HuH-7.5 (cell line): ENCODE measurements around the gene FGF9.

Experiments
- DNase-seq: peaks from one replicate; pipeline ENCODE4 v3.0.0; 2011; ENCODE audit warnings: low spot score

The FGF9 gene

DNA sequence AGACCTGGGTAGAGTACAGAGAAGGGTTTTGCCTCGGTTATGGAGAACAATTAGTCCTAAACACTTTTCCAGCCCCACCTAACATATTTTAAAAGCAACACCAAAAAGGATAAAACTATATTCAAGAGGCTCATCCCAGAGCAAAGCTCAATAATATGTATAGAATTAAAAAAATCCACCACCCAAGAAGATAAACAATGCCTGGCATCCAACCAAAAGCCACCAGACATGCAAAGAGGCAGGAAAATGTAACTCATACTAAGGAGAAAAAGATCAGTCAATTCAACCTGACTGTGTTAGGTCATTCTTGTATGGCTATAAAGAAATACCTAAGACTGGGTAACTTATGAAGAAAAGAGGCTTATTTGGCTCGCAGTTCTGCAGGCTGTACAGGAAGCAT, 39.3 kb downstream of the FGF9 start:
- DNase-seq: no peak

DNA sequence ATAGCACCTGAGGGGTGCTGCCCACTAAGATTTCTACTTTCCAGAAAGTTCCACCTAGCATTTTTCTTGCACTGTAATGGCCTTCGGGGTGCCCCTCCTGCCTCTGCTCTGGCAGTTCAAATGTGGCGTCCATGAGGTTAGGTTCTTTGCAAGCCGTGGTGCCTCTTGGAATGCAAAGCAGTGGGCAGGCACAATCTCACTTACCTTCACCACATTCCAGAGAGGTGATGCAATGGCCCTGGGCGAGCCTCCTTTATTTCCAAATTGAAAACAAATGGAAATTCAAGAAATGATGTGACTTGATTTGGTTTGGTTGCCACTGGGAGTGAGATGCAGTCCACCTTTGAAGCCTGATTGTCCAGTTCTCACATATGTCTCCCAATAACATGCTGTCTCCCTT, 46.9 kb downstream of the FGF9 start:
- DNase-seq: no peak

DNA sequence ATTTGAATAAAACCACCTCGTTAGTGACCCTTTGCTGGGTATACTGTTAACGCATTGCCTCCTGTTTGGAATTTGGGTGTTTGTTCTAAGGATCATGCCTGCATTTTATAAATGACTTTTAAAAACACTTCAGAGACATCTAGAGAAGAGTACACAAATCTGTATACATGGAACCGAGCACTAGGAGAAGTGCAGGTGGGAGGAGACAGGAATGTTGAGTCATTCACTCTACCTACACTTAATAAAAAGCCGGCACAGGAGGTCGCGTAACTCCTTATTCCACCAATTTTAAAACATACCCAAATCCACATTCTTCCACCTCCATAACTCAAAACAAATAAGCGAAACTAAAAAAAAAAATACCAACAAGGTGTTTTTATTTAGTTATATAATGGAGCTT, 48.6 kb downstream of the FGF9 start:
- no peak for DNase-seq

DNA sequence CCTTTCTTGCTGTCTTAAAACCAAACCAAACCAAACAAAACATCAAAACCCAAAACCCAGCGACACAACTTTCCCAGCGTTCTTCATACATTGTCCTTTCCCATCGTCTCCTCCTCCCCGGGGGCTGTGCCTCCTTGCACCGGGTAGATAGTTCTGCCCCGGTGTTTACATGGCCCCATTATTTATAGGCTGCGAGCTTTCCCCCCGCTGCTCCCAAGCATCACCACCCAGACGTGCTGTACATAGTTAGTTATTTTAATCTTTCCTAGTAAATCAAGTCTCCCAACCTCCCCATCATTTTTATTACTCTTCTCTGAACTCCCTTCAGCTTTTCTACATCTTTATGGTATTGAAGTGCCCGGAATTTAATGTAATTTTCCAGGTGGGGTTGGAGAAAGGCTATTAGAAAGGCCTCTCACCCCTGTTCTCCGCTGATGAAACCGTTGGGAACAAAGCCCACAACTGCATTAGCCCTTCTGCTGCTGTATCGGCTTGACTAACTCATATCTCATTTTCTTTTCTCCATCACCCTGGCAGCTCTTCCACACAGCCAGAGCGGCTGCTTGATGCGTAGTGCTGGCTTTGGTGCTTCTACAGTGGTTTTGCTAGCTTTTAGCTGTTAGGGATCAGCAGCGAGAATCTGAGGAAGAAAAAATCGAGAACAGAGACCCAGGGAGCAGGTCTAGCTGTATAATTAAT, 53.1 kb downstream of the FGF9 start:
- no peak for DNase-seq

DNA sequence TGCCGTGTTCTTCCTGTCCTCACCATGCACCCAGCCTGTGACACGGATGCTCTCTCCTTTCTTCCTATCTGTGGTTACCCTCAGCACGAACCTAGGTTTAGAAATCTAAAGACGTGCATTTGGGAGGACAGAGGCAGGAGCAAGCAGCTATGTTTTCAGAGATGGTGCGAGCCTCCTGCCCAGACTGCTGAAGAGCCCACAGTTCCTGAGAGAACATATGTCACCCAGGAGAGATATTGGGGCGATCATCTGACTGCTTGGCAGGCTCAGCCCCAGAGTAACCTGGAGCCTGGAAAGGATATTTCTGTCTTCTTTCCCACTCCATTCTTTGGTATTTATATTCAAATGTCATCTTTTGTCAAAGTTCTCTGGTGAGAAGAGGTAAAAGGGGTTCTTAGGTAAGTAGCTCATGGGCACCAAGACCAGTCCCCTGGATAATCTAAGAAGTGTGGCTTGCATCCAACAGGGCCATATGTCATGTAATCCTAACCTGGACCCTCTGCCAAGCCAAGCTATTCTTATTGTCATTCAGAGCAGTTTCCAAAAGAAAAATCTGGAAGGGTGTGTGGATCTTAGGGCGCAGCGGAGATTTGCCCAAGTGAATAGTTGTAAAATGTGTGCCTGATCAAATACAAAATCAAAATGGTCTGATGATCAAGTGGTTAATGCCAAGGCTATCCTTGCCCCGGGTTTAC, 59.5 kb downstream of the FGF9 start:
- DNase-seq: no peak

DNA sequence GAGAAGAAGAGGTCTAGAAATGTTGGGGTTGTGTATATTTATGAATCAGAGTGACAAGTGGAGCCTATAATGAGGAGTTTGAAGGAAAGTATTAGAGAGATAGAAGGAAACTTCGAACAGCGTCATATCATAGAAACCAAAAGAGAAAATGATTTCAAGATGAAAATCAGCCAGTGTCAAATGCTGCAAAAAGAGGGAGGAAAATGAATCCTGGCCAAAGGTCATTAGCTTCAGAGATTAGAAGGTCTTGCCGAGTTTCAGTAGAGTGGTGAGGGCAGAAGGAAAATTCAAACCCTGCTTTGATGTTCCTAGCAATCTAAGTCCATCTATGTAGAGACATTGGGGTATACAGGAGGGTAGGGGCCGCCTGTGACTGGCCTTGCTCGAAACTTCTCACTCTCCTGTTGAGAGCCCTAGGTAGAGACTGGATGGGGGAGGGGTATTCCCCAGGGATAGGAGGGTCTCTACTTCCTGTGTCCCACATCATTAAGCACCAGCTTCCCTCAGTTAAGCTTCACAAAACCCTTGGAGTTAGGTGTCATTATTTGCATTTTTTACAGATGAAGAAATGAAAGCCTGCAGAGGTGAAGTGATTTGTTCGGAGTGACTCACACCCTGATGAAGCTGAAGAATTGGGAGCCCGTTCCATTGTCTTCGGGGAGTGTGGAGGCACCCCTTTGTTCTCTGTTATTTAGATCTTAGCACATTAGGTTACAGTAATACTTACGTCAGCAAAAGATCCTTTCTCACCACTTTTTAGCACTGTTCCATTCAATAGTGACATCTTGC, 62.8 kb downstream of the FGF9 start:
- DNase-seq: no peak

DNA sequence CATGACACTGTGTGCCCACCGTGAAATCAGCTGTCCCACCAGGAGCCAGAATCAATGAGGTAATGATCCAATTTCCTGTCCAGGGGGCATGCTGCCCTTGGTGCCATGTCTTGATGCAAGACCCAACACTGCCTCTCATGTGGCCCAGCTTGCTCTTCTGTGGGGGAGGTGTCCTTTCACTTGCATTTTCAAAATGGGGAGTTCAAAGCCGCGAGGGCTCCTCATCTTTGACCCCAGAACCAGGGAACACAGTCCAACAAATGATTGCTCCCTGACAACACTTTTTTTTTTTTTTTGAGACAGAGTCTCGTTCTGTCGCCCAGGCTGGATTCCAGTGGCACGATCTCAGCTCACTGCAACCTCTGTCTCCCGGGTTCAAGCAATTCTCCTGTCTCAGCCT, 64.1 kb downstream of the FGF9 start:
- no peak for DNase-seq

DNA sequence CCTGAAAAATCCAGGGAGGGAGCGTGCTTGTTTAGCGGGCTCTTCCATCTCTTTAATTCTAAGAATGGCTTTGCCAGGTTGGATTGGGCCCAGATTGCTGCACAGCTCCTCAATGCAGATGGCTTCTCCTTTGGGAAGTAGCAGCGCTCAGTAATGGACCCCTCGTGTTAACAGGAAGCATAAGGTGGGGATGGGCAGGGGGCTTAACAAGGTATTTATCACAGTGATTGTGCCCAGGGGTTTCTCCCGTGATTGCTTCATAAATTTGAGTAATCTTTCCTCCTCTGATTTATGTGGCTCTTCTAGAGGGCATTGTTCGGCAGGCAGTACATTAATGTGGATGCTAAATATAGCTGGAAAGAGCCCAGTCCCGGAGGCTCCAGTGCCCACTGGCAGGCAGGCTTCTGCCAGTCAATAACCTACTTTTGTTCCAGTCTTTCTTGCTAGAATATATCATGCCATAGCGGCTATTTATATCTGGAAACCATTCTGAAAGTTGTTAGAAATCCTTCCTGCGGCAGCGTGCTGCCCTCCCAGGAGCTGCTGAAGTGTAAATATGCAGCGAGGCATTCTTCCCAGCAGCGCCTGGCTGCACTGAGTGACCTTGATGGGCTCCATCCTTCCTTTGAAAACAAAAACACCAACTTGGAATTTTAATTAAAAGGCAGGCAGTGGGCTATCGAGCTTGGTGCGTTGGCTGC, 65.0 kb downstream of the FGF9 start:
- no peak for DNase-seq

DNA sequence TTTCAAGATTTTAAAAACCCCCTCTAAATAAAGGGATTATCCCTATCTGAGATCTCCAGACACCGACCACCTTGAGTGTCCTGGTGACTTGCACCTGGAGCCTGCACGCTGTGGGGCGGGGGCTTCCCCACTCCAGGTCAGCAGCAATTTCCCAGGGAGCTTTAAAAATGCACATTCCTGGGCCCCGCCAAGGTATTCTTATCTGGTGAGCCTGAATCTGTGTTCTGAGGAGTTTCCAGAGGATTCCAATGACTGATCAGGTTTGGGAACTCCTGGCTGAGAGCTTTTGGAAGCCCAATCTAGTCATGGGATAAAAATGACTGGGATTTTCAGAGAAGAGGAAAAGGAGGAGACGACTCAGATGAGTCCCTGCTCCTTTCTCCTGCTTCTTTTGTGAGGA, 66.1 kb downstream of the FGF9 start:
- no peak for DNase-seq

DNA sequence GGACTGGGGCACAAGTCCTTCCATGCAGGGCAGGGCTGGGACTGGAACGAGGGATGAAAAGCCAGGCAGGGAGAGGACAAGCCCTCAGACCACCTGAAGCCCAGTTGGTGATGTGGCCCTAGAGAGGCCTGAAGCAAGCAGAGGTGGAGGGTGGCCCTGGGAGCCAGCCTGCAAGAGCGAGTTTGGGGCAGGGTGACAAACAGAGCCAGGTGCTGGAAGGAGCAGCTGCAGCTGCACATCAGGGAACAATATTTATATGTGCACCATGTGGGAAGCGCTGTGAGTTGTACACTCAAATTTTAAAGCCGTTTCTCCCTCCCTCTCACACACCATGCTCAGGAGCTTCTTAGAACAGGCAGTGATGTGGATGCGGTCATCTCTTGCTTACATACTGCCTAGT, 67.8 kb downstream of the FGF9 start:
- DNase-seq: no peak

DNA sequence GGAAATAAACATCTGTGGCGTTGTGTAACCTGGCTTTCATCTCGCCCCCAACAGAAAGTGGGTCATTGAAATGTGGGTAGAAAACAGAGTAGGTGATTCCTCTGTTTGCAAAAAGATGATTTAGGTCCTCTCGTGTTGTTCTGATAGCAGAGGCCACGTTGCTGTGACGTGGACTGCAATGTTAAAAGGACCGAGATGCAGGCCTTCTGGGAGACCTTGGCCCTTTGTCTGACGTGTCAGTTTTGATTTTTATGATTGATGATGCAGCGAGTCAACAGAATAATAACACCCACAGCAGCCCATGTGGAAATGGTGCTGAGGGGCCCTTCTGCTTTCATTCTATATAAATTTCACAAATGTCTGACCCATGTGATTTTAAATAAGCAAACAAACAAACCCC, 68.9 kb downstream of the FGF9 start:
- DNase-seq: no peak

DNA sequence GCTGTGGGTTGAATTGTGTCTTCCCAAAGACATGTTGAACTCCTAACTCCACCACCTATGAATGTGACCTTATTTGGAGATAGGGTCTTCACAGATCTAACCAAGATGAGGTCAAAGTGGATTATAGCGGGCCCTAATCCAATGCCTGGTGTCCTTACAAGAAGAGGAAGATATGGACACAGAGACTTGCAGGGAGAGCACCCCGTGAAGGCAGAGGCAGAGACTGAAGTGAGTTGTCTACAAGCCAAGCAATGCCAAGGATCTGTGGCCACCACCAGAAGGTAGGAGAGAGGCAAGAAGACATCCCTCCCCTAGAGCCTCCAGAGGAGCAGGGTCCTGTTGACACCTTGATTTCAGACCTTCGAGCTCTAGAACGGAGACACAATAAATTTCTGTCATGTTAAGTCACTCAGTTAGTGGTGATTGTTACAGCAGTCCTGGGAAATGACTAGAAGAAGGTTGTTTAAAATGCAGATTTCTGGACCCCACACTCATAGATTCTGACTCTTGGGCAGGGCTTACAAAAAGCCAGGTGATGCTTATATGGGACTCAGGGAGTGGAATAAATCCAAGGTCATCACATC, 70.6 kb downstream of the FGF9 start:
- DNase-seq: no peak

DNA sequence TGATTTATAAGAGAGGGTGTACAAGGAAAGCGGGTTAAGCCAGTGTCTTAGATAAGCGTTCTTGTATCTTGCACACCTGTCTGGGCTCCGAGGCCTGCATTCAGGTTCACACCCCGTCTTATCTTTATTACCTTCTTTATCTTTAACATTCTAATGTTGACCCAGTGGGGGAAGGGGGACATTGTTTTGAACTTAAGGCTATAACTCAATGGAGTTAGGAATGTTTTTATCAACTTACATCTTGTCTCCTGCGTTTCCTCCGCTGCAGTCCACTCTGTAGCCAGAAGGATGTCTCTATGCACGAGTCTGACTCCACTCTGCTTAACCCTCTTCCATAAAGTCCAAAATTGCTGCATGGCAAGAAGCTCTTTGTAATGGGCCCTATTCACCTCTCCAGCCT, 71.2 kb downstream of the FGF9 start:
- DNase-seq: no peak

DNA sequence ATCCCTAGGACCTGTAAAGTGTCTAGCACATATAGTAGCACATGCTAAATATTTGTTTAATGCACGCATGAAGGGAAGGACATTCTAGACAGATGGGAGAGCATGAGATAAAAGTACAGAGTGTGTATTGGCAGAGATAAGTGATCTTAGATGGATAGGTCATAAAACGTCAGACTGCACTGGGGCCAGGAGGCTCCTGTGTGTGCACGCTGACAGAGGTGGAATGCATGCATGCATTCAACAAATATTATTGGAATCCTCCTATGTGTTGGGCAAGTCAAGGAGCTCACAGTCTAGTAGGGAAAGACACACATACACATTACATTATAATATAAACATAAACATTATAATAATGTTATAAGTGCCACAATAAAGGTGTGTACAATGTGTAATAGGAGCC, 73.3 kb downstream of the FGF9 start:
- no peak for DNase-seq

DNA sequence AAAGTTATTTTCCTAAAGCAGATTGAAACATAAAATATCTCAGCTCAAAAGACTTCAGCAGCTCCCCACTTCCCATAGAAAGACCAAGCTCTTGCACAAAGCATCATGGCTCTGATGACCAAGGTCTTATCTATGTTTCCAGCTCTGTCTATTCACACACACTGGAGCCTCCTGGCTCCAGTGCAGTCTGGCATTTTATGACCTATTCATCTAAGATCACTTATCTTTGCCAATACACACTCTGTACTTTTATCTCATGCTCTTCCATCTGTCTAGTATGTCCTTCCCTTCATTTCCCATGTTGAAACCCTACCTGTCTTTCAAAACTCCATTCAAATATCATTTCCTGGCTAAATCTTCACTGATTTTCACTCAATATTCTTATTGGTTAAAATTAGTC, 74.4 kb downstream of the FGF9 start:
- no peak for DNase-seq

DNA sequence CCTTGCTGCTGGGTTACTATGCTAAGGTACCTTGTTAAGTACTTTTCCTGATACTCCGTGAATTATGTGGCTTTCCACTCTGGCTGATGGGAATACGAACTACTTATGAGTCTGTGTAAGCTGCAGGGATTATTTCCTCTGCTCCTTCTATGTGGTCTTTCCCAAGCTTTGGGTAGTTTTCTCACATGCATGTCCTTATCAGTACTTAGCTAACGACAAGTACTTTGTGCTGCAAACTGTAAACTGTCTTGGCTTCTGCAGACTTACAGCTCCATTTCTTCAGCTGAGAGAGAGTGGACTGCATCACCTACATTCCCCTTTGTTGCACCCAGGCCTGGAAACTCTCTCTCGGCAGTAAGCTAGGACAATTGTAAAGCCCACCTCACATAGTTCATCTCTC, 76.6 kb downstream of the FGF9 start:
- no peak for DNase-seq

DNA sequence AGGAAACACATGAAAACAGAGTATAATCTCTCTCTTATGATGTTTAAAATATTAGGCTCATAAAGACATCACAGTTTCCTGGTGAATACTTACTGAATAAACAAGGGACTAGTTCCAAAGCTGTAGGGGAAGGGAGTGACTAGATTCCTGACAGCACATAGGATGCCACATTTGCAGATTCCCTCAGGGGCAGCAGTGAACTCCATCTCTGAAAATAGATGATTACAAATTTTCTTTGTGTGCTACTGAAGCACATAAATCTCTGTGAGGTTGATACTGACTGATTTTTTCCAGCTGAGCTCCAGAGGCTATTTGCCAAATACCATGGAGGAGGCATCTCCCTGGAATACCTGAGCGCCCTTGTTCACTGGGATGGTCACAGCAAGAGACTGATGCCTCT, 77.3 kb downstream of the FGF9 start:
- DNase-seq: no peak

DNA sequence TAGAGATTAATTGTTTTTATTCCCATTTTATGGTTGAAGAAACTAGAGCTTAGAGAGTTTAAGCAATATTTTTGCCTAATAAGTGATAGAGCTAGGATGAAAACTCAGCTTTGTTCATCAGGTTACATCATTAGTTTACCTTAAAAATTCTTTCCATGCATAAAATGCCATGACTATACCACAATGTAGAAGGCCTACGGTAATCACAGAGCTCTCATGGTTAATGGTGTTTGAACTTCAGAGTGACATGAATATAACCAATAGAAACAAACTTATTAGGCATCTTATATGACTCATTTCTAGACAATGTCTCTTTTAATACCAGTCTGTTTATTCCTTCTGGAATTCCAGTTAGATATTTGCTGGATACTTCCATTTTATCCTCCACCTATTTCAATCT, 78.5 kb downstream of the FGF9 start:
- no peak for DNase-seq

DNA sequence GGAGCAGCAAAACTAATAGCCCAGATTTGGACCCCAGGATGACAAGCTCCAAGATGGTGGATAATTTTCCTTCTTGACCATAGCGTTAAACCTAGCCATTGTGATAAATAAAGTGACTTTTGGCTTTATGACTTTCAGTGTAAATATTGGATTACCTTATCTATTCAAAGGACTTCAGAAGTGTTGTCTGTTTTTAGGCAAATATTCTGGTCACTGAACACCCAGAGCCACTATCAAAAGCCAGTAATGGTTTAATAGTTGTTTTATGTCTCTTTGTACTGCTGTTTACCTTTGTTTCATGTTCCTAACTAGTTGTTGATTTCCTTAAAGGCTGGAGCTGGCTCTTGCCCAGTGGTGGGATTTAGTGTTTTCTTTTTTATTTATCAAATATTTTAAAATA, 81.6 kb downstream of the FGF9 start:
- DNase-seq: no peak

DNA sequence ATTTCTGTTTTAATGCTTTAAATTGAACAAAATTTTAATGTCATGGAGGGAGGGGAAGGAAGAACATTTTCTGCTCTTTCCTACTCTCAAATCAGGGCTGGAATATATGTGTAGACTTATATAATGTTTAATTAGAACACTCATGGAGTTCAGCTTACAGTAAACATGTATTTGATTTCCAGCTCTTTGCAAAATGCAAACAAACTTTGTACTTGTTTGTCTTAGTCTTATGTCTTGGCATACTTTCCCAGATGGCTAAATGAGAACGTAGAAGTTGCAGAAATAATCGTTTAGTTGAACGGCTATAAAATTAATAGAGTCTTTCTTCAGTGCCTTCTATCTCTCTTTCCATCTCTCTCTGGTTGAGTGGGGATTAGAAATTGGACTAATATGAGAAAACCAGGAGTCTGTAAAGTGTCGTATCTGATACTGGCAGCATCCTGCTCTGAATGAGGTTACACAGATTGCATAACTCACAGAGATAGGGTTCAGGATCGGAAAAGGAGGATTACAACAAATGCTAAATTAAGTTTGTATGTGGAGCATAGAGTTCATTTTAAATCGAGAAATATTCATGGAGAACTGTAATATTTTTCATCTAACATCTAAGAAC, 82.3 kb downstream of the FGF9 start:
- no peak for DNase-seq
